Measurements from ENCODE around the gene ARFIP1. TPM values are rescaled to one million over a fixed set of nuclear protein-coding genes. Genes with fewer than 3 reads are reported as not detected.

The ARFIP1 gene
- total and polyA plus RNA-seq, 2 of the 8 experiments (the other 6 are each of a cell fraction or from before 2014, with no cell fraction given) = 13.5 to 38.0 TPM

GRCh38 chr4:152945639-152946038 is 165.9 kb downstream of the ARFIP1 start:
- Histone ChIP-seq H3K27me3 (replicated peaks in 1 of 4; ENCODE audit: control insufficient read depth in 3 of 4, extremely low read depth in 1 of 4, insufficient read depth in 3 of 4, low read length in 3 of 4) (no peaks in the 10 kb centered on the region), H2BK12ac (ENCODE audit: low read depth, low read length) (no peak overlapping the region), H3K4me2 (ENCODE audit: insufficient read depth in 1 of 2, low read depth in 2 of 2, low read length in 2 of 2) (no peak overlapping the region), H3K79me1 (ENCODE audit: low read depth, low read length) (peaks cover 9% of the 10 kb centered on the region; the same call in 1 of the 2 replicates), H3K9me3 (ENCODE audit: insufficient read depth in 2 of 2, low read depth in 1 of 2, low read length in 1 of 2) (no peaks in the 10 kb centered on the region), H3K4me1 (replicated peaks in 1 of 4; ENCODE audit: control insufficient read depth in 3 of 4, insufficient read depth in 4 of 4, low read length in 3 of 4) (peaks cover 2 to 11% (median 8%) of the 10 kb centered on the region in 4 experiments), H3K36me3 (ENCODE audit: control insufficient read depth in 2 of 4, insufficient read depth in 4 of 4, low read length in 3 of 4) (peaks cover 0 to 22% (median 14%) of the 10 kb centered on the region in 4 experiments; a peak in 5 of 8 replicates), H3K23ac (ENCODE audit: insufficient read length) (no peak overlapping the region), H2AK5ac (ENCODE audit: low read depth, low read length) (no peak overlapping the region), H4K5ac (ENCODE audit: insufficient read length, low read depth, low read length) (no peak overlapping the region), H4K20me1 (replicated peaks in 1 of 2; ENCODE audit: control insufficient read depth in 1 of 2, insufficient read depth in 2 of 2, low read length in 2 of 2) (peaks cover 0 to 10% of the 10 kb centered on the region in 2 experiments), H2BK120ac (replicated peaks; ENCODE audit: low read depth, low read length) (no peak overlapping the region), H3K14ac (ENCODE audit: insufficient read length) (no peak overlapping the region), H3K18ac (ENCODE audit: extremely low read depth, low read length) (no peak overlapping the region), H3K4me3 (ENCODE audit: extremely low read depth in 1 of 4, insufficient read depth in 2 of 4, low read depth in 3 of 4, low read length in 4 of 4) (no peak overlapping the region), H2AFZ (ENCODE audit: low read length) (no peak overlapping the region), H2BK5ac (ENCODE audit: low read depth, low read length) (no peak overlapping the region), H3K23me2 (ENCODE audit: low read depth, low read length) (no peaks in the 10 kb centered on the region), H3K9ac (replicated peaks in 1 of 4; ENCODE audit: extremely low read depth in 1 of 4, low read depth in 3 of 4, low read length in 3 of 4) (no peak overlapping the region), H3K79me2 (ENCODE audit: control insufficient read depth in 1 of 2, insufficient read depth in 2 of 2, low read length in 2 of 2) (peaks cover 8 to 85% of the 10 kb centered on the region in 2 experiments), H2BK15ac (ENCODE audit: low read length) (no peak overlapping the region), H3K56ac (replicated peaks; ENCODE audit: insufficient read length, low read depth, low read length) (no peak overlapping the region), H3K27ac (ENCODE audit: low read depth, low read length) (no peak overlapping the region), H2BK20ac (ENCODE audit: low read length) (no peak overlapping the region), H4K8ac (ENCODE audit: extremely low read depth, insufficient read depth, low read length) (no peak overlapping the region), H3K4ac (replicated peaks; ENCODE audit: insufficient read length, low read depth, low read length) (no peak overlapping the region), H4K91ac (replicated peaks; ENCODE audit: insufficient read length, low read length) (no peak overlapping the region)
- 91% methylated on average over 9 of the region's 9 CpGs; no CpG with 5 or more reads in 1 of the 2 experiments for WGBS, 2 experiments (ENCODE audit: extremely low coverage in 1 of 2, insufficient coverage in 1 of 2, insufficient read length in 1 of 2, insufficient replicate concordance in 2 of 2, low coverage in 1 of 2, low lambda C conversion rate in 2 of 2, missing lambda C conversion rate in 1 of 2)
- DNase-seq (ENCODE audit: low read depth in 1 of 2, low spot score in 2 of 2) (no peak), FAIRE-seq (no peak)
- POLR2A ChIA-PET (ENCODE audit: partially characterized antibody) = no interaction called here
- CTCF ChIA-PET (ENCODE audit: partially characterized antibody) = no interaction called here
- TF ChIP-seq MAX (IDR thresholded peaks at IDR 0.05) (no peak), TAF1 (IDR thresholded peaks at IDR 0.05; ENCODE audit: low read depth, low read length) (no peak), TBP (IDR thresholded peaks at IDR 0.05; ENCODE audit: low read depth, low read length) (no peak), SRF (IDR thresholded peaks at IDR 0.05; ENCODE audit: low read depth, low read length) (no peak), E2F6 (IDR thresholded peaks at IDR 0.05) (no peak), POU5F1 (IDR thresholded peaks at IDR 0.05; ENCODE audit: low read depth, low read length) (no peak), KDM4A (IDR thresholded peaks at IDR 0.05; ENCODE audit: low read depth, low read length, severe bottlenecking) (no peak), USF2 (IDR thresholded peaks at IDR 0.05; ENCODE audit: low read length) (no peak), RAD21 (IDR thresholded peaks at IDR 0.05 in 1 of 2, conservative IDR thresholded peaks at IDR 0.05 in 1 of 2; ENCODE audit: low read depth in 2 of 2, low read length in 2 of 2) (no peak), SAP30 (IDR thresholded peaks at IDR 0.05; ENCODE audit: insufficient read depth, insufficient replicate concordance, low read length) (no peak), CEBPB (IDR thresholded peaks at IDR 0.05; ENCODE audit: low read depth, low read length) (no peak), BACH1 (IDR thresholded peaks at IDR 0.05; ENCODE audit: low read length) (no peak), BRCA1 (IDR thresholded peaks at IDR 0.05; ENCODE audit: low read depth, low read length) (no peak)
